Measurements from ENCODE around the gene SLIRP. TPM values are rescaled to one million over a fixed set of nuclear protein-coding genes. Genes with fewer than 3 reads are reported as not detected.

The SLIRP gene
- total and polyA plus RNA-seq, 2 of the 4 experiments (the other 2 are of a cell fraction): 226 to 244 TPM

GRCh38 chr14:77681196-77682157, 26.4 kb upstream of the SLIRP start:
- Histone ChIP-seq H4K5ac (ENCODE audit: low read depth, low read length) (no peak overlapping the region), H2AFZ (replicated peaks; ENCODE audit: low read length, poor library complexity) (no peak overlapping the region), H3K9me3 (ENCODE audit: control insufficient read depth, insufficient read depth, low read length) (no peaks in the 10 kb centered on the region), H3K56ac (ENCODE audit: extremely low read depth, insufficient read depth, low read length) (no peak overlapping the region), H3K4me1 (ENCODE audit: control insufficient read depth, insufficient read depth, low read length) (peaks cover 5% of the 10 kb centered on the region), H3K36me3 (ENCODE audit: control insufficient read depth, insufficient read depth, low read length) (peaks cover 10% of the 10 kb centered on the region), H3K4me2 (ENCODE audit: low read depth, low read length) (0 out of 2 replicates have a peak overlapping the region, but pooled peaks have one; percentile 22), H3K4ac (ENCODE audit: low read depth, low read length) (no peak overlapping the region), H2BK120ac (ENCODE audit: low read depth, low read length) (no peak overlapping the region), H4K8ac (ENCODE audit: low read depth in 2 of 2, low read length in 2 of 2) (no peak overlapping the region), H4K20me1 (ENCODE audit: insufficient read depth, low read length) (peaks cover 12% of the 10 kb centered on the region; the same call in 1 of the 2 replicates), H4K91ac (ENCODE audit: insufficient read depth, low read depth, low read length) (no peak overlapping the region), H3K23ac (ENCODE audit: low read depth, low read length) (no peak overlapping the region), H3K14ac (replicated peaks; ENCODE audit: low read depth, low read length) (no peak overlapping the region), H3K4me3 (ENCODE audit: insufficient read depth, low read depth, low read length) (no peak overlapping the region), H2BK20ac (ENCODE audit: low read depth, low read length) (no peak overlapping the region), H3K9ac (ENCODE audit: low read depth, low read length) (no peak overlapping the region), H3K79me1 (ENCODE audit: low read depth in 1 of 2, low read length in 2 of 2) (peaks cover 6 to 9% of the 10 kb centered on the region in 2 experiments; a peak in 3 of 4 replicates), H3K9me1 (ENCODE audit: insufficient read depth, low read length) (peaks cover 6% of the 10 kb centered on the region), H3K27ac (ENCODE audit: insufficient read depth, low read length) (no peak overlapping the region), H2BK15ac (ENCODE audit: low read depth, low read length) (no peak overlapping the region), H3K18ac (ENCODE audit: low read depth, low read length) (no peak overlapping the region), H2AK9ac (replicated peaks; ENCODE audit: low read depth, low read length, poor library complexity) (peak overlapping the region; percentile 19), H2AK5ac (ENCODE audit: low read depth, low read length) (no peak overlapping the region), H2BK5ac (ENCODE audit: low read depth, low read length, poor library complexity, severe bottlenecking) (no peak overlapping the region), H3K27me3 (ENCODE audit: control insufficient read depth, insufficient read depth, low read length) (no peaks in the 10 kb centered on the region)
- TF ChIP-seq BHLHE40 (IDR thresholded peaks at IDR 0.05; ENCODE audit: low read depth, low read length) (no peak), ELK1 (IDR thresholded peaks at IDR 0.05; ENCODE audit: borderline replicate concordance, low read depth, low read length) (no peak), POLR2A (IDR thresholded peaks at IDR 0.05; ENCODE audit: low read depth, low read length) (no peak), CEBPB (IDR thresholded peaks at IDR 0.05; ENCODE audit: low read depth, low read length) (no peak), NFE2L2 (IDR thresholded peaks at IDR 0.05; ENCODE audit: low read depth, low read length) (no peak), RFX5 (IDR thresholded peaks at IDR 0.05; ENCODE audit: low read depth, low read length) (no peak), CHD1 (IDR thresholded peaks at IDR 0.05; ENCODE audit: low read depth, low read length) (no peak), USF2 (IDR thresholded peaks at IDR 0.05; ENCODE audit: low read depth, low read length) (no peak)
- TF ChIP-seq, protein P1, sequence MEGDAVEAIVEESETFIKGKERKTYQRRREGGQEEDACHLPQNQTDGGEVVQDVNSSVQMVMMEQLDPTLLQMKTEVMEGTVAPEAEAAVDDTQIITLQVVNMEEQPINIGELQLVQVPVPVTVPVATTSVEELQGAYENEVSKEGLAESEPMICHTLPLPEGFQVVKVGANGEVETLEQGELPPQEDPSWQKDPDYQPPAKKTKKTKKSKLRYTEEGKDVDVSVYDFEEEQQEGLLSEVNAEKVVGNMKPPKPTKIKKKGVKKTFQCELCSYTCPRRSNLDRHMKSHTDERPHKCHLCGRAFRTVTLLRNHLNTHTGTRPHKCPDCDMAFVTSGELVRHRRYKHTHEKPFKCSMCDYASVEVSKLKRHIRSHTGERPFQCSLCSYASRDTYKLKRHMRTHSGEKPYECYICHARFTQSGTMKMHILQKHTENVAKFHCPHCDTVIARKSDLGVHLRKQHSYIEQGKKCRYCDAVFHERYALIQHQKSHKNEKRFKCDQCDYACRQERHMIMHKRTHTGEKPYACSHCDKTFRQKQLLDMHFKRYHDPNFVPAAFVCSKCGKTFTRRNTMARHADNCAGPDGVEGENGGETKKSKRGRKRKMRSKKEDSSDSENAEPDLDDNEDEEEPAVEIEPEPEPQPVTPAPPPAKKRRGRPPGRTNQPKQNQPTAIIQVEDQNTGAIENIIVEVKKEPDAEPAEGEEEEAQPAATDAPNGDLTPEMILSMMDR (conservative IDR thresholded peaks at IDR 0.05; ENCODE audit: low read depth, low read length): no peak
- 74% methylated on average over 5 of the region's 7 CpGs; no CpG with 5 or more reads in 1 of the 2 experiments for WGBS, 2 experiments (ENCODE audit: extremely low coverage in 2 of 2, insufficient read length in 1 of 2)
- peak; percentile 25 for DNase-seq
- ChIA-PET POLR2A (ENCODE audit: unreplicated experiment) (no interaction called here), CTCF (no interaction called here)
- ATAC-seq (ENCODE audit: low read depth): no peak
- intact Hi-C loops (cut with micrococcal nuclease) (no loop called here), in situ Hi-C loops (cut with MboI; ENCODE audit: low sequenced_read_pairs) (no loop called here), dilution Hi-C loops (cut with HindIII; ENCODE audit: low sequenced_read_pairs, unreplicated experiment) (no loop called here)
- BruUV-seq (replicated peaks): no TSS peak
